ACC112 (cell line): ENCODE data around the gene AQP7.
"Not testable (repeated sequence)": the region's sequence is repeated elsewhere in the genome, so short reads cannot be mapped to it uniquely, and the experiment has no call there.

Source experiments
- H2AFZ ChIP-seq: fragments of 200-600 bp; sonication (generic); one replicate; pipeline ENCODE4 v1.6.0; 2017; ENCODE audit warnings: antibody characterized with exemption, low read length; ENCODE audit not compliant: unreplicated experiment
- H3K27ac ChIP-seq: fragments of 200-600 bp; sonication (generic); 2 replicates; pipeline ENCODE4 v1.5.1; 2014; ENCODE audit warnings: low read depth, mild to moderate bottlenecking, antibody characterized with exemption, low read length, moderate library complexity
- H3K27me3 ChIP-seq: fragments of 200-600 bp; sonication (generic); 2 replicates; pipeline ENCODE4 v1.6.1; 2014; ENCODE audit warnings: mild to moderate bottlenecking, antibody characterized with exemption, low read length, moderate library complexity, mixed read lengths; ENCODE audit not compliant: insufficient read depth
- H3K36me3 ChIP-seq: fragments of 200-600 bp; sonication (generic); 2 replicates; pipeline ENCODE4 v1.6.1; 2016; ENCODE audit warnings: mild to moderate bottlenecking, antibody characterized with exemption, low read length, moderate library complexity, mixed read lengths; ENCODE audit not compliant: insufficient read depth
- H3K4me1 ChIP-seq: fragments of 200-600 bp; sonication (generic); one replicate; pipeline ENCODE4 v1.6.1; 2016; ENCODE audit warnings: low read length, mixed read lengths; ENCODE audit not compliant: insufficient read depth, unreplicated experiment, control insufficient read depth
- H3K4me3 ChIP-seq: fragments of 200-600 bp; sonication (generic); 2 replicates; pipeline ENCODE4 v1.5.1; 2014; ENCODE audit warnings: mild to moderate bottlenecking, low read depth, low read length
- H3K79me2 ChIP-seq: fragments of 200-600 bp; sonication (generic); one replicate; pipeline ENCODE4 v1.6.0; 2016; ENCODE audit warnings: low read length; ENCODE audit not compliant: control insufficient read depth, unreplicated experiment, insufficient read depth

The AQP7 gene

DNA sequence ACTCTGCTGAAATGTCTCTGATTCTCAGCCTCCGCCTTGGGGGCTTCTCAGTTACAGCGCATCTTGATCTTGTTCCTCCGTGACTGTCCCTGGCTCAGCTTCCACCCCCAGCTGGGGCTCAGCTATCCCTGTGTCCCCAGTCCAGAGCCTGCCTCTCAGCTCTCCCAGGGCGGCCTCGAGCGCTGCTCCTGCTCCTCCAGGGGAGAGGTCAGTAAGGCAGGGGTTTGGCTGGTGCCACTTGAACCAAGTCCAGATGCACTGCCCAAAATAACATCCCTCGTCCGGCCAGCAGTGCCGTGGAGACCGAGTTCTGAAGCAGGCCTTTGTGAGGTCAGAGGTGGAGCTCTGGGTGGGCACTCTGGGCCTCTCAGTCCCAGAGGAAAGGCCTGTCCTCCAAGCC lies at the start of gene AQP7:
Gene AQP7 (minus strand): TSS at position 198 of the 400 bp plus-strand sequence. CDS start 1,306 bp downstream, outside the sequence.
- H3K4me3 ChIP-seq, H2AFZ ChIP-seq, H3K36me3 ChIP-seq, H3K27me3 ChIP-seq, H3K4me1 ChIP-seq, H3K27ac ChIP-seq, H3K79me2 ChIP-seq: not testable (repeated sequence)

- H3K27me3 ChIP-seq = no peaks in the 10 kb centered on the region
- H3K4me1 ChIP-seq = peaks cover 21% of the 10 kb centered on the region
- no peaks in the 10 kb centered on the region for H3K36me3 ChIP-seq
- no peaks in the 10 kb centered on the region for H3K79me2 ChIP-seq
- no peak overlapping the region for H2AFZ ChIP-seq
- no peak overlapping the region for H3K4me3 ChIP-seq
- no peak overlapping the region for H3K27ac ChIP-seq
These were observed 48.3 kb upstream of the AQP7 start for GRCh38 chr9:33450621-33451146.

- no peaks in the 10 kb centered on the region for H3K79me2 ChIP-seq
- H3K27ac ChIP-seq = no peak overlapping the region
- H3K27me3 ChIP-seq = no peaks in the 10 kb centered on the region
- H2AFZ ChIP-seq = no peak overlapping the region
- no peaks in the 10 kb centered on the region for H3K36me3 ChIP-seq
- H3K4me3 ChIP-seq = no peak overlapping the region
- peaks cover 21% of the 10 kb centered on the region for H3K4me1 ChIP-seq
These were observed 47.3 kb upstream of the AQP7 start for GRCh38 chr9:33449715-33450114.

DNA sequence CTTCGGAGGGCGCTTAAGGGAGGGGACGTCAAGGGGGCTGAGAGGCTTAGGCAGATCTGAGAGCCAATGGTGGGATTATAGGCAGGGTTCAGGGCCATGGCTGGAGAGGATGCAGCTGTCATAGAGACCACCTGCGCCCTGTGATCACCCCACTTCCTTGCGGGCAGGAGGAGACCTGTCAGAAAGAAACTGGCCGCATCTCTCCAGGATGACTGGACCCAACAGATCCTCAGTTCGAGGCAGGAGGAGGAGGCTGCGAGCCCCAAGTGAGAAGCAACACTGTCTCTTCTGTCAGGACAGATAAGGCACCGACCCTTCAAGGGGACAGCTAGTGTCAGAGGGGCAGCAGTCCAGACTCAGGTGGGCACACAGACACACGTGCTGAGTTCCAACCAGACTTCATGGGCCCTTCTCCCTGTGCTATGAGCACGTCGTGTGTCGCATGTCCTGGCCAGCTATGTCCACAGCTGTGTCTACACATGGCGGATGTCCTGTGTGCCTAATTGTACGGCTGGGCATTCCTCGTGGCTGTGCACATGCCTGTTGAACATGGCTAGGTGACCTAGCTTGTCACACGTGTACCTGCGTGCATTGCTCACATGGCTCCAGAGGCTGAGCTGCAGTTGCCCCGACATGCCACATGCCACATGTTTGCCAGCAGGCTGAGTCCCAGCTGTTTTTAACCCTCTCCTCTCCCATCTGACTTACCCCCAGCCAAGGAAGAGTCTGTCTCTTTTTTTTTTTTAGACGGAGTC lies 45.6 kb upstream of the AQP7 start:
- Histone ChIP-seq H3K79me2 (no peaks in the 10 kb centered on the region), H3K27me3 (no peaks in the 10 kb centered on the region), H2AFZ (peak overlapping the region; percentile 62), H3K27ac (no peak overlapping the region), H3K4me1 (peaks cover 21% of the 10 kb centered on the region), H3K4me3 (peak overlapping the region; percentile 68), H3K36me3 (no peaks in the 10 kb centered on the region)

- no peak within 1 kb of the TSS for H3K27ac ChIP-seq
- H2AFZ ChIP-seq = peak within 1 kb of the TSS; percentile 62
- H3K79me2 ChIP-seq = no peaks in the 10 kb centered on the region
- peak within 1 kb of the TSS; percentile 68 for H3K4me3 ChIP-seq
- H3K36me3 ChIP-seq = no peaks in the 10 kb centered on the region
- peaks cover 23% of the 10 kb centered on the region for H3K4me1 ChIP-seq
- no peaks in the 10 kb centered on the region for H3K27me3 ChIP-seq
These were observed 44.8 kb upstream of the AQP7 start, which contains the start of gene AQP3 for GRCh38 chr9:33446946-33447798. Gene AQP3 (minus strand): TSS chr9:33447593. CDS start chr9:33447530, 63 bp downstream.

GRCh38 chr9:33446240-33446945 lies 44.0 kb upstream of the AQP7 start:
- Histone ChIP-seq H3K36me3 (no peaks in the 10 kb centered on the region), H3K27me3 (no peaks in the 10 kb centered on the region), H2AFZ (peak overlapping the region; percentile 53), H3K27ac (no peak overlapping the region), H3K4me3 (peak overlapping the region; percentile 68), H3K79me2 (no peaks in the 10 kb centered on the region), H3K4me1 (peaks cover 23% of the 10 kb centered on the region)

GRCh38 chr9:33445389-33446239 lies 43.2 kb upstream of the AQP7 start:
- no peaks in the 10 kb centered on the region for H3K36me3 ChIP-seq
- peaks cover 23% of the 10 kb centered on the region for H3K4me1 ChIP-seq
- no peaks in the 10 kb centered on the region for H3K27me3 ChIP-seq
- H3K27ac ChIP-seq = no peak overlapping the region
- no peak overlapping the region for H3K4me3 ChIP-seq
- H2AFZ ChIP-seq = no peak overlapping the region
- no peaks in the 10 kb centered on the region for H3K79me2 ChIP-seq

- no peak overlapping the region for H2AFZ ChIP-seq
- no peaks in the 10 kb centered on the region; the same call in 1 of the 2 replicates for H3K27me3 ChIP-seq
- H3K79me2 ChIP-seq = no peaks in the 10 kb centered on the region
- peaks cover 26% of the 10 kb centered on the region for H3K4me1 ChIP-seq
- no peak overlapping the region for H3K27ac ChIP-seq
- H3K36me3 ChIP-seq = no peaks in the 10 kb centered on the region
- no peak overlapping the region for H3K4me3 ChIP-seq
These were observed 41.2 kb upstream of the AQP7 start for GRCh38 chr9:33443464-33444154.

- Histone ChIP-seq H3K4me3 (no peak overlapping the region), H3K27me3 (no peaks in the 10 kb centered on the region; the same call in 1 of the 2 replicates), H3K27ac (no peak overlapping the region), H3K36me3 (no peaks in the 10 kb centered on the region), H2AFZ (no peak overlapping the region), H3K4me1 (peaks cover 26% of the 10 kb centered on the region), H3K79me2 (no peaks in the 10 kb centered on the region)
These were observed 40.7 kb upstream of the AQP7 start for GRCh38 chr9:33443047-33443446.
